ENCODE results near the gene CENPI.
"Not testable (repeated sequence)": the region's sequence is repeated elsewhere in the genome, so short reads cannot be mapped to it uniquely, and the experiment has no call there.

Gene CENPI, protein sequence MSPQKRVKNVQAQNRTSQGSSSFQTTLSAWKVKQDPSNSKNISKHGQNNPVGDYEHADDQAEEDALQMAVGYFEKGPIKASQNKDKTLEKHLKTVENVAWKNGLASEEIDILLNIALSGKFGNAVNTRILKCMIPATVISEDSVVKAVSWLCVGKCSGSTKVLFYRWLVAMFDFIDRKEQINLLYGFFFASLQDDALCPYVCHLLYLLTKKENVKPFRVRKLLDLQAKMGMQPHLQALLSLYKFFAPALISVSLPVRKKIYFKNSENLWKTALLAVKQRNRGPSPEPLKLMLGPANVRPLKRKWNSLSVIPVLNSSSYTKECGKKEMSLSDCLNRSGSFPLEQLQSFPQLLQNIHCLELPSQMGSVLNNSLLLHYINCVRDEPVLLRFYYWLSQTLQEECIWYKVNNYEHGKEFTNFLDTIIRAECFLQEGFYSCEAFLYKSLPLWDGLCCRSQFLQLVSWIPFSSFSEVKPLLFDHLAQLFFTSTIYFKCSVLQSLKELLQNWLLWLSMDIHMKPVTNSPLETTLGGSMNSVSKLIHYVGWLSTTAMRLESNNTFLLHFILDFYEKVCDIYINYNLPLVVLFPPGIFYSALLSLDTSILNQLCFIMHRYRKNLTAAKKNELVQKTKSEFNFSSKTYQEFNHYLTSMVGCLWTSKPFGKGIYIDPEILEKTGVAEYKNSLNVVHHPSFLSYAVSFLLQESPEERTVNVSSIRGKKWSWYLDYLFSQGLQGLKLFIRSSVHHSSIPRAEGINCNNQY

DNA sequence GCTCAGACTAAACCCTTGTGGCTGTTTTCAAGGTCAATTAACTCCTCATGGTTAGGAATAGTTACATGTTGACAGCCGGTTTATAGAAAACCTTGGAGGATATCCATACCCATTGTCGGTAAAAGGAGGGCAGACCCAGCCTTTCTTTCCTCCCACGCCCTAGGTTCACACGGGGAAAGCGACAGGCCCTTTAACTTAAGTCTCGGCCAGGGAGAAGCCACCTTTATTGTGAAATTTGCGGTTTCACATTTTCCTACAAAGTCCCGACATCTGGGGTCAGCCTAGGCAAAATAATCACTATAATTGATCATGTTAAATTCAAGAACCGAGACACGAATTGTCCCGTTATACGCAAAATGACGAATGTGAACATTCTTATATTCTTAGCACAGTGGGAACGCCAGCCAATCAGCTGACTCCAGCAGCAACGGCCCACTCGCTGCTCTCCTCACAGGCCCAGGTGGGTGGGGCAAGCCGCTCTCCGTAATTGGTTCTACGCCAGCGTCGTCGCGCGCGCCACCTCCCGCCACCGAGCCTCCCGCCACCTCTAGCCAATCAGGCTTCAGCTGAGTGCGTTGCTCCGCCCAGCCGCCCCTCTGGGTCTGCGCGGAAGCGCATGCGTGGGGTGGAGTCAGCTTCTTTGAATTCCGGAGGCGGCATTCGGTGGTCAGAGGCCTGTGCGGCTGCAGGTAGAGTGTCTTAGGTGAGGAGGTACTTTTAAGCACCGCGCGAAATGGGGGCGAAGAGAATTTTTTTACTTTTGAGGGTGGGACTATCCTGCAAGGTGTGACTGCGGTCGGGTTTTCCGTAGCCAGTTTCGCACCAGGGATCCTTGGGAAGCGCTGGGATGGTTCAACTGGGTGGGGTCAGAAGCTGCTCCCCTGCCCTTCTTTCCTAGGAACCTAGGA, at the start of gene CENPI:
CENPI (plus strand) TSS at position 659 of the 908 bp plus-strand sequence. CDS start 2,867 bp downstream, outside the sequence.
- peak; percentile 93 for DNase-seq (ENCODE audit: low read depth, low spot score)
- no peak for TF ChIP-seq ZNF274 (IDR thresholded peaks at IDR 0.05; ENCODE audit: low read depth, low read length)
- no peak for TF ChIP-seq YY1 (IDR thresholded peaks at IDR 0.05; ENCODE audit: insufficient read depth, insufficient read length)
- TF ChIP-seq SUZ12 (IDR thresholded peaks at IDR 0.05; ENCODE audit: extremely low read depth, insufficient read depth, insufficient read length), result no peak
- Histone ChIP-seq H3K9ac (ENCODE audit: insufficient read length, low read depth) (peak within 1 kb of the TSS; percentile 90), H3K9me3 (ENCODE audit: insufficient read depth, low read length) (no peaks in the 10 kb centered on the region), H3K27me3 (ENCODE audit: insufficient read depth, insufficient read length) (no peaks in the 10 kb centered on the region), H3K36me3 (ENCODE audit: insufficient read depth, insufficient read length, low read length) (peaks cover 35% of the 10 kb centered on the region), H3K4me3 (ENCODE audit: insufficient read length, low read depth) (peak within 1 kb of the TSS; percentile 79), H3K4me1 (ENCODE audit: insufficient read depth, insufficient read length) (no peaks in the 10 kb centered on the region)

DNA sequence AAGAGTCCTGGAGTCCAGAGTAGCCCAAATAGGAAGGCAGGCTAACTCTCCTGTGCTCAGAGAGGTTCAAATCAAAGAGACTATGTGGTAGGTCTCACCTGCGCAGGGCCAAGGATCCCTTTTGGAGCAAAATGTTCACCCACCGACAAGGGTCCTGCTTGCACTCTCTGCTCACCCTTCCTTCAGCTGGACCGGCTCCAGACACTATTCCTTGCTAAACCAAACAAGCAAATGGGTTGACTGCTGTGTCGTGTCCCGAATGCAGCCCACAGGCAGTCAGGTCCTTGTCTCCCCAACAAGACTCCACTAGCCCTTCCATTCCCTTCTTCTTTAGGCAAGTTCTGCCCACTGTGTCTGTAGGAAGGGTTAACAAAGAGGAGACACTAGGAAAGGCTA, 46.9 kb upstream of the CENPI start:
- peak overlapping the region; percentile 67 for H3K4me3 ChIP-seq (ENCODE audit: insufficient read length, low read depth)
- TF ChIP-seq ZNF274 (IDR thresholded peaks at IDR 0.05; ENCODE audit: low read depth, low read length), result no peak
- TF ChIP-seq YY1 (IDR thresholded peaks at IDR 0.05; ENCODE audit: insufficient read depth, insufficient read length), result no peak
- no peak for TF ChIP-seq SUZ12 (IDR thresholded peaks at IDR 0.05; ENCODE audit: extremely low read depth, insufficient read depth, insufficient read length)
- DNase-seq (ENCODE audit: low read depth, low spot score), result no peak
- H3K27me3 ChIP-seq (ENCODE audit: insufficient read depth, insufficient read length), result no peaks in the 10 kb centered on the region
- no peaks in the 10 kb centered on the region for H3K4me1 ChIP-seq (ENCODE audit: insufficient read depth, insufficient read length)
- no peaks in the 10 kb centered on the region for H3K9me3 ChIP-seq (ENCODE audit: insufficient read depth, low read length)
- H3K36me3 ChIP-seq (ENCODE audit: insufficient read depth, insufficient read length, low read length), result peaks cover 5% of the 10 kb centered on the region
- peak overlapping the region; percentile 71 for H3K9ac ChIP-seq (ENCODE audit: insufficient read length, low read depth)

DNA sequence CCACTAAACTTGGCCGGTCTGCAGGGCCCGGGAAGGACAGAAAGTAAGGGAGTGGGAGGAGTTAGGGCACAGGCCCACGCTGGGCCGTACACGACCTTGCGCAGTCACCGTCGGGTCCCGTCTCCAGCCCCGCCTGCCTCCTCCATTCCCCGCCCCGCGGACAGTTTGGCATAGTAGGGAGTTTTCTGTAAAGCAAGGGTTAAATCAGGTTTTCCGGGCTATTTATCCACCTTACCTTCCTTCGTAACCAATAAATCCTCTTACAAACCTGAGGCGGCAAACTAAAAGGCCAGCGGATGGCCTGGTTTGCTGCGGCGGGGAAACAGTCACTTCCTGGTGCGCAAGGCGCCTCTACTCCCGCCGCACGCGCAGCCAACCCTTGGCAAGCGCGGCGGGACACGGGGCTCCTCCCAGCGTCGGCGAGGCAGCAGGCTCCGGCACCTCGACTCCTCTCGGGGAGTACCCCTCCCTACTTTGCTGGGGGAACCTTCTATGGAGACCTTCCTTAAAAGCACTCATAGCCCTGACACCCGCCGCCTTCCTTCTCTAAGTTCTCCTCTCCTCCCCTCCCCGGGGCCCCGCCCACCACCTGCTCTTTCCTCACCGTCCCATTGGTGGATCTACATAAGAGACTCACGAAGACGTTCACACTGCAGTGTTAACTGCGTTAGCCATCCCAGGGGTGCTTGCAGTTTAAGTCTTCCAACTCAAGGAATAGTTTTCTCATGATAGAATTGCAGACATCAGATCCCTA, 46.3 kb upstream of the CENPI start, which contains the start of gene TRMT2B:
TRMT2B (minus strand) TSS at position 563 of the 754 bp plus-strand sequence. CDS start 9,822 bp downstream, outside the sequence.
- H3K4me1 ChIP-seq (ENCODE audit: insufficient read depth, insufficient read length), result no peaks in the 10 kb centered on the region
- H3K36me3 ChIP-seq (ENCODE audit: insufficient read depth, insufficient read length, low read length), result peaks cover 5% of the 10 kb centered on the region
- 0 out of 2 replicates have a peak, but pooled peaks cover under 1% of the 10 kb centered on the region for H3K9me3 ChIP-seq (ENCODE audit: insufficient read depth, low read length)
- DNase-seq (ENCODE audit: low read depth, low spot score), result peak; percentile 62
- TF ChIP-seq YY1 (IDR thresholded peaks at IDR 0.05; ENCODE audit: insufficient read depth, insufficient read length), result no peak
- TF ChIP-seq SUZ12 (IDR thresholded peaks at IDR 0.05; ENCODE audit: extremely low read depth, insufficient read depth, insufficient read length), result no peak
- TF ChIP-seq ZNF274 (IDR thresholded peaks at IDR 0.05; ENCODE audit: low read depth, low read length), result no peak
- peak within 1 kb of the TSS; percentile 71 for H3K9ac ChIP-seq (ENCODE audit: insufficient read length, low read depth)
- peak within 1 kb of the TSS; percentile 67 for H3K4me3 ChIP-seq (ENCODE audit: insufficient read length, low read depth)
- H3K27me3 ChIP-seq (ENCODE audit: insufficient read depth, insufficient read length), result no peaks in the 10 kb centered on the region

- not testable (repeated sequence) for H3K27me3 ChIP-seq (ENCODE audit: insufficient read depth, insufficient read length); H3K4me1 ChIP-seq (ENCODE audit: insufficient read depth, insufficient read length); H3K9ac ChIP-seq (ENCODE audit: insufficient read length, low read depth); DNase-seq (ENCODE audit: low read depth, low spot score); H3K9me3 ChIP-seq (ENCODE audit: insufficient read depth, low read length); H3K36me3 ChIP-seq (ENCODE audit: insufficient read depth, insufficient read length, low read length); H3K4me3 ChIP-seq (ENCODE audit: insufficient read length, low read depth)
These were observed 41.5 kb upstream of the CENPI start for GRCh38 chrX:101056551-101056950.

DNA sequence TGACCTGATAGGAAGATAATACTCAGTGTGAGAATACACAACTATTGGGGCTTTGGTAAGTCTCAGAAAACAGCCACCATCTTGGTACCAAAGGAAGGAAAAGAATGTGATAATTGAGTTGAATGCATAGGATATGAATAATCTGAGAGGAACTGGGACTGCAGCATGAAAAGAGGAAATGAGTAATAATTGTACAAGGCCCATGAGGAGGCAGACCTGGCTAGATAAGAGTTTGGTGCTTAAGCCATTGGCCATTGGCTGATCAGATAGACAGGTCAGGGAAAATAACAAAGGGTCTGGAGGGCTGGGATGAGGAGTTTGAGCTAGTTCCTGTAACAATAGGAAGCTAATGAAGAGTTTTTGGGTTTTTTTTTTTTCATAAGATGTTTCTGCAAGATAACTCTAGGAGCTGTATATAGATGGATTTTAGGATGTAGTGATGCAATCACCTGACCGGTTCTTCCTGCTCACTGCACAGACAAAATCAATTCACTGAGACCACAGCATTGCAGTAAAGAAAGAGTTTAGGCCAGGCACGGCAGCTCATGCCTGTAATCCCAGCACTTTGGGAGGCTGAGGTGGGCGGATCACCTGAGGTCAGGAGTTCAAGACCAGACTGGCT, 40.8 kb upstream of the CENPI start:
- TF ChIP-seq YY1 (IDR thresholded peaks at IDR 0.05; ENCODE audit: insufficient read depth, insufficient read length) (no peak), ZNF274 (IDR thresholded peaks at IDR 0.05; ENCODE audit: low read depth, low read length) (no peak), SUZ12 (IDR thresholded peaks at IDR 0.05; ENCODE audit: extremely low read depth, insufficient read depth, insufficient read length) (no peak)
- H3K4me3 ChIP-seq (ENCODE audit: insufficient read length, low read depth), result no peak overlapping the region
- no peaks in the 10 kb centered on the region for H3K36me3 ChIP-seq (ENCODE audit: insufficient read depth, insufficient read length, low read length)
- H3K4me1 ChIP-seq (ENCODE audit: insufficient read depth, insufficient read length), result no peaks in the 10 kb centered on the region
- no peak overlapping the region for H3K9ac ChIP-seq (ENCODE audit: insufficient read length, low read depth)
- H3K27me3 ChIP-seq (ENCODE audit: insufficient read depth, insufficient read length), result no peaks in the 10 kb centered on the region
- no peak for DNase-seq (ENCODE audit: low read depth, low spot score)
- 0 out of 2 replicates have a peak, but pooled peaks cover 6% of the 10 kb centered on the region for H3K9me3 ChIP-seq (ENCODE audit: insufficient read depth, low read length)

- H3K9ac ChIP-seq (ENCODE audit: insufficient read length, low read depth), result no peak overlapping the region
- 0 out of 2 replicates have a peak, but pooled peaks cover under 1% of the 10 kb centered on the region for H3K9me3 ChIP-seq (ENCODE audit: insufficient read depth, low read length)
These were observed 35.8 kb upstream of the CENPI start for GRCh38 chrX:101062176-101062575.

More at GRCh38 chrX:101062176-101062575, 35.8 kb upstream of the CENPI start:
- TF ChIP-seq YY1 (IDR thresholded peaks at IDR 0.05; ENCODE audit: insufficient read depth, insufficient read length) (no peak), ZNF274 (IDR thresholded peaks at IDR 0.05; ENCODE audit: low read depth, low read length) (no peak), SUZ12 (IDR thresholded peaks at IDR 0.05; ENCODE audit: extremely low read depth, insufficient read depth, insufficient read length) (no peak)
- H3K4me3 ChIP-seq (ENCODE audit: insufficient read length, low read depth), result no peak overlapping the region
- no peaks in the 10 kb centered on the region for H3K36me3 ChIP-seq (ENCODE audit: insufficient read depth, insufficient read length, low read length)
- H3K4me1 ChIP-seq (ENCODE audit: insufficient read depth, insufficient read length), result no peaks in the 10 kb centered on the region
- no peak for DNase-seq (ENCODE audit: low read depth, low spot score)
- no peaks in the 10 kb centered on the region for H3K27me3 ChIP-seq (ENCODE audit: insufficient read depth, insufficient read length)

All from NT2/D1 (cell line).